Activated CD8-positive, alpha-beta memory T cell treated with anti-CD3 and anti-CD28 coated beads for 48 hours (primary cell): Measurements from ENCODE around the gene MAGI2.

Experiments used
- DNase-seq, 3 experiments: peaks; one replicate each; pipeline ENCODE4 v3.0.0-alpha.2; 2020; ENCODE audit warnings: low read depth in 2 of 3, low spot score in 2 of 3

The MAGI2 gene

DNA sequence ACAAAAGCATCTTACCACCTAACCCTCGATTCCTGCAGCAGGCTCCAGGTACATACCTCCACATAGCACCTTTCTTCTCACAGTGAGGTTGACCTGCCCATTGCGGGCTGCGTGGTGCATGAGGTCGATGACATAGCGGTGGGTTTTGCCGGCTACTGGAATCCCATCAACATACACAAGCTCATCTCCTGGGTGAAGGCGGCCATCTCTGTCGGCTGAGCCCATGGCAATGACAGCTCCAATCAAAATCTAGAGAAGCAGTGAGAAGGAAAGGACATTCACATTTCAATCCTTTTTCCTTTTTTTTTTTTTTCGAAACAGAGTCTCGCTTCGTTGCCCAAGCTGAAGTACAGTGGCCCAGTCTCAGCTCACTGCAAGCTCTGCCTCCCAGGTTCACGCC lies 1285.6 kb downstream of the MAGI2 start:
- no peak for DNase-seq

DNA sequence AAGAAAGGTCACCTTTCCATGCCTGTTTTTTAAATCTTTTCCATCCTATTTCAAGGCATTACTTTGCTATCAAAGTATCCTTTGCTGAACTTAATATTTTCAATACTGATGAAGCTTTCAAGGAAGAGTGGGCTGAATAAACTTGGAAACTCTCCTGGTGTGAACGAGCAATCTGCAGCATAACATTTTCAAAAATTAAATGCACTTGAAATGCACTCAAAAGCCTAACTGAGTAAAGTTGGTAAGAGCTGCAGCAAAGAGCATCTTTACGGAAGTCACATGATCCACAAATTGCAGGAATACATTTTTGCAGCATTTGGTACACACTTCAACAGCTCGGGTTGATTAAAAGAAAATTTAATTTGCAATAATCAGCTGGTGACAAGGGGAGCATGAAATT lies 1287.6 kb downstream of the MAGI2 start:
- no peak for DNase-seq

DNA sequence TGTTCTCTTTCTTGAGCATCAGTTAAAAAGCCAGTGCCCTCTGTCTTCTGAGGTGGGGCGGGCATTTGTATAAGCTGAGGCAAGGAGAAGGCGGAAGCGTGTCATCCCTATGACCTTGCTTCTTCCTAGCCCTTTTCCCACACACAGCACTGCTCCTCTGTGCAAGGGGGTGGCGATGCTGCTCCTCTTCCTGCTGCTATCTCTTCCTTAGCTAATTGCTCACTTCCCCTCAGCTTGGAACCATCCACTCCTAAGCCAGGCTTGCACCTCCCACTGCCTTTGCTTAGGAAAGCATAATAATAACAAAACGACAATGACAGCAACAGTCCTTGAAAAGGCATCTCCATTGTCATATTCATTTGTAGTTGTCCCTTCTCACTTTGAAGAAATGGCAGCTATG lies 1288.0 kb downstream of the MAGI2 start:
- no peak for DNase-seq

GRCh38 chr7:78164459-78164858 lies 1289.0 kb downstream of the MAGI2 start:
- no peak for DNase-seq

- no peak for DNase-seq
Measured at GRCh38 chr7:78161781-78162180, 1291.7 kb downstream of the MAGI2 start.

DNA sequence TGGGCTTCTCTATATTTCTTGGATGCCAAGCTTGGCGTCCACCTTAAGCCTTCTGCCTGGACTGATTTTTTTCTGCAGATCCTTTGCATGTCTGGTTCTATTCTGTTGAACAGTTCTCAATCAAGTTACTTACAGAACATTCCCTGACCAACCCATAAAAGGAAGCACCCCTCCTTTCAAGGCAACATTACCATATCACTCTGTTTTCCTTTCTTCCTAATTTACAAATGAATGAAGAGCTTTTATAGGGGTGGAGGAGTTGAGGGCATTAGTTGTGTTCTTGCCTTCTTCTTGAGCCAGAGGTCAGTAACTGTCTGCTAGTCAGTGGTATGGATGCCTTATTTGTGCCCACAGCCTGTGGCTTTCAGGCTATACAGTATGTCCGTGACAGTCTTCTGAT lies 1293.9 kb downstream of the MAGI2 start:
- DNase-seq = no peak

- DNase-seq = no peak
Measured at GRCh38 chr7:78153285-78153684, 1300.2 kb downstream of the MAGI2 start.

DNA sequence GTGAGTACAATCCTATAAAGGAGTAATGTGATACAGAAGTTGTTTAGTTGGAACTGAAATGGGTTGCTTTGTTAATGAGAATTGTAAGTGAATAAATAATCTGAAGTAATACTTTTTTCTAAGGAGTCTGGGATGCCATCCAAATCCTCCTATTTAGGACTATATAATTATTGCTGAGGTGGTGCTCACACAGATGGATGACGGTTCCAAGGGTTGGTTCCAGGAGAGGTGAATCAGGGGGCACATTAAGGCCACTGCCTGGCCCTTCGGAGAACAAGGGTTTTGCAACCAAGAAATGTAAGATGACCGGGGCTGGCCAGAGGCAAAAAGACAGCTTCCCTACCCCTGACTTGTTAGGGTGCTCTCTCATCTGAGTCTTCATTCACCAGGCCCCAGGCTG lies 1302.2 kb downstream of the MAGI2 start:
- DNase-seq = no peak

GRCh38 chr7:78149787-78150186 lies 1303.7 kb downstream of the MAGI2 start:
- DNase-seq = no peak

DNA sequence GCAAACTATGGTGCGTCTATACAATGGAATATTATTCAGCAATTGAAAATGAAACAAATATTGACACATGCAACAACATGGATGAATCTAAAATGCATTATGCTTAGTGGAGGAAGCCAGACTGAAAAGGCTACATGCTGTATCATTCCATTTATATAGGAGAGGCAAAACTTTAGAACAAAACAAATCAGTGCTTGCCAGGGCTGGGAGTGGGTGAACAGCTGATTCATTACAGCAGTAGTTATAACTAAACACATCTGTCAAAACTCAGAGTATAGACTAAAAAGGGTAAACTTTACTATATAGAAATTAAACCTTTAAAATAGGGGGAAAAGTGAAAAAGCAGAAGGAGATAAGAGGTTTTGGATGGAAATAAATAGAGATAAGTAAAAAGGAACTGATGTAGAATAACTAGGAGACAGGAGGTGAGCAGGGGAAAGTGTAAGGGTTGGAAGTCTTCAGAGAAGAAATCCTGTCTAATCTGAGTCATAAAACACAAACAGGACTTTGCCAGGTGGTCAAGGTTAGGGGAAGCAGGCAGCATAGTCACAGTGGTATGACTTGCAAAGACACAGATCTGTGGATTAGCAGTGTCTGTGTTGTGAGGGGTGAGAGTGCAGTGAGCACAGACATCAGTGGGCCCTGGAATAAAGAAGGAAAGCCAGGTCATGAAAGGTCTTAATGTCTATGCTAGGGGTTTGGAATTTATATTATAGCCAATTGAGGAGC lies 1305.1 kb downstream of the MAGI2 start:
- no peak for DNase-seq

DNA sequence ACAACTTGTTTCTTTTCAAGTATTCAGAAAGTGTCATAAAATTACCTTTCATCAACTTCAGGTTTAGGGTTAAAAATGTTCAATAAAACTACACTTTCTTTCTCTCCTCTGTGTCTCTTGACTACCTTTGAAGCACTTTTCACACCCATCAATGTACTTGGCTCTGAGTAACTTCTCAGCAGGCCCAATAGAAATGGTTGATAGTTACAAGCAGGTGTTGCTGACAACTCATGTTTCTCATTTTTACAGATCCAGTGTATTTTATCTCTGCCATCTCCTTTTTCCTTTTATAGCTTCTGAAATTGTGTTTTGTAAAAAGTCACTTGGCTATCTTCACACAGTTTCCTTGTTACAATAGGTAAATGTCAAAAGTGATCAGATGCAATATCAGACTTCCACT lies 1306.9 kb downstream of the MAGI2 start:
- DNase-seq = no peak

- DNase-seq = no peak
Measured at GRCh38 chr7:78143661-78144060, 1309.8 kb downstream of the MAGI2 start.

DNA sequence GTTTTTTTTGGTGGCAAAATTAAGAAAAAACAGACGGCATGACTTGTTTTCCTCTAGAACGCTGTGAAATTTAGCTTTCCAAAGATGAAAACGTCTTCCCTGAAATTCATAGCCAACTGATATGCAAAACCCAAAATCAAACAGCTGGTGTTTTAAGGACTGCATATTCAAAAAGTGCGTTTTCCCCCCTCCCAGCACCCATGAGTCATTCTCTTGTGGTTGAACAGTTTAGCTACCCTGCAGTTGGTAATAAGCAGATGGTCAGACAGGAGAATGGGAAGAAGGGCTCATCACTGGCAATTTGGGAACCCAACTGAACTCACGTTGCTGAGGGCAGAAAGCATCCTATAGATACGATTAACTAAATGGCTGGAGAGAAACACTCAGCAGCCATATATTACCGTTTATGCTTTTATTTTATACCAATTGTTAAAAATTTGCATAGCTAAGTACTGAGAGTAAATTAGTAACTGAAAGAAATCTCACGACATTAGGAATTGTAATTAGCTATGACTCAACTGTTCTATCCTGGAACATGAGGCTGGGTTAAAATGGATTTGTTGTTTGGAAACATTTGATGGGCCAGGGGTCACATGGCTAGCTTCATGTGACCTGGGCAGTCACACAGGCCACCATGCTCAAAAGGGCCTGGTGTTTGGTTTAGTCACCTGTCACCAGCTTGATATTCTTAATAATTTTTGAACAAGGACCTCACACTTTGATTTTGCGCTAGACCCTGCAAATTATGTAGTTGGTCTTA lies 1311.8 kb downstream of the MAGI2 start:
- DNase-seq = no peak

- no peak for DNase-seq
Measured at GRCh38 chr7:78140109-78140508, 1313.4 kb downstream of the MAGI2 start.

DNA sequence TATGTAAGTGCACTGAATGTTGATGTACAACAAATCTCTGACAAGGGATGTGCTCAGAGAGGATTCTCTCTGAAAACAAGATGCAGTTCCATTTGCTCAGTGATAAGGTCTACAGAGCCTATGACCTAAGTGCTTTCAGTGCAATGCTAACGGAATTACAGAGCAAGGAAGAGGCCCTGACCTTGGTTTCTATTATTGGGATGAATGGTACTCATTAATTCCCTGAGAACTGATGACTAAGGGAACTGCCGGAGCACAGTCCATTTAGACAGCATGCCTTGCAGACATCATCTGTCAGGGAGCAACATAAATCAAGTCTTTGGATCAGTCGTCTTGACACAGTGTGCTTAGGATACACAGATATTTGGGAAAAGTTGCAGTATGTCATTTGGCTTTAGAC lies 1314.1 kb downstream of the MAGI2 start:
- DNase-seq = no peak

- DNase-seq = no peak
Measured at GRCh38 chr7:78134774-78135173, 1318.7 kb downstream of the MAGI2 start.

- DNase-seq = no peak
Measured at GRCh38 chr7:78134256-78134655, 1319.2 kb downstream of the MAGI2 start.

- DNase-seq = no peak
Measured at GRCh38 chr7:78130446-78131215, 1322.8 kb downstream of the MAGI2 start.

DNA sequence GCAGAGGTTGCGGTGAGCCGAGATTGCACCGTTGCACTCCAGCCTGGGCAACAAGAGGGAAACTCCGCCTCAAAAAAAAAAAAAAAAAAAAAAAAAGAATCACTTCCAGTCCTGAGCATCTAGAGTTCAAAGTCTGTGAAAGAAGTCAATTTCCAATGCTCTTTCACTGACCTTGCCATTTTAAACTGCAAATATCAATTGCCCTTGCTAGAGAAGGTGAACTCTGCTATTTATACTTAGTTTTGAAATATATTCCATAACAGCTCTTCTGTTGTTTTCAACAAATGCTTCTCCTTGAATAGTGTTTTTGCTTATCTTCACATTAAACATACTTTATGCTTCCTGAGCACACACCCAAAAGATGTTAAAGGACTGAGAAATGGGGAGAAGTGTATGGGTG lies 1323.6 kb downstream of the MAGI2 start:
- DNase-seq = no peak

- no peak for DNase-seq
Measured at GRCh38 chr7:78127009-78127408, 1326.5 kb downstream of the MAGI2 start.

DNA sequence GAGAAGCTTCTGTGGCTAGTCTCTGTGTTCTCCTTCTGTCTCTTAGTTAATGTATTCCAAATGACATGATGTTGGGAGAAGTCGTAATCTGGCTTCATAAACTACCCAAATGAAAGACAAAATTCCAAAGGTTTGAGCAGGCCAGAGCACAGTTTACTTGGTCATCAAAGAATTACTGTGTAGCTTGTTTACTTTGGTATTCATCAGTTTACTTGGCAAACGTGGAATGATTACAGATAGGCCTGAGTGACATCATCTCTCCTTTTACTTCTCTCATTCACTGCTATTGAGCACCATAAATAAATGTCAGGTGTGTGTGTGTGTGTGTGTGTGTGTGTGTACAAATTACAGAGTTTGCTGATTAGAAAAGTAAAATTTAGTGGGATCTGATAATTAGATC lies 1327.6 kb downstream of the MAGI2 start:
- no peak for DNase-seq

DNA sequence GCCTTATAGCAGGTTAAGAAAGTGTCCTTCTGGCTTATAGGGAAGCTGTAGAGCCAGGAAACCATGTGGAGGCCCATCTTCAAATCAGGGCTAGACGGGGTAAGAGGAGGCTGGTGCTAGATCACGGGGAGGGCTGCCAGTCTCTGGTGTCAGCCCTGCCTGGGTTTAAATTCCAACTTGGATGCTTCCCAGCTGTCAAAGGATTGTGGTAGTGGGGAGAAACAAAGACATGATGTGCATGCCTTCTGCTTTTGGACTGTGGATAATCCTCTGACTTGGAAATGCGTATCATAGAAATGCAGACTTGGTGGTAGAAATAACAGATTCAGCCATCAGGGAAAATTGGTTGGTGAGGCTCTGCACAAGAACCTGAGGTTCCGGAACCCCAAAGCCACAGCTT lies 1329.3 kb downstream of the MAGI2 start:
- no peak for DNase-seq
